GM18907 (cell line): ENCODE data around the gene MROH2A.
"Not testable (repeated sequence)": the region's sequence is repeated elsewhere in the genome, so short reads cannot be mapped to it uniquely, and the experiment has no call there.

Source experiments
- ATAC-seq: cut with Tn5 transposase; IDR thresholded peaks from one replicate; pipeline ENCODE4 v1.9.1; 2021; ENCODE audit warnings: mild to moderate bottlenecking, moderate library complexity; ENCODE audit not compliant: unreplicated experiment

Gene MROH2A

DNA sequence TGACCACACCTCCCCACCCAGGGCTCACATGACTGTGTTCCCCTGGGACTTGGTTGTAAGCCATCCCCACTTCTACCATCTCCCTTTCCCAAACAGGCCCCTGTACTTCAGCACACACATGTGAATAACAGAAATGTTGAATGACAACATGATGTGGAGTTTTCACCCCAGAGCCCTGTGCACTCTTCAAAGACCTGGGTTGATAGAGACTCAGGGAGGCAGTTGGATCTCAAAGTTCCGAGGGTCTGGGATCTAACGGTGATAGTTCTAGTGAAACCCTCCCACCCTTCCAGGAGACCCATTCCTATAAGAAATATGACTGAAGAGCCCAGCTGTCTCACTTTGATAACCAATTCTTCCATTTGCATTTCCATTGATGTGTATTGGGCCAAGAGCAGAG, at the start of gene MROH2A:
MROH2A (plus strand) TSS at position 301 of the 400 bp plus-strand sequence. CDS start 1,029 bp downstream, outside the sequence.
- ATAC-seq, result no peak

- ATAC-seq, result no peak
These were observed 49.3 kb upstream of the MROH2A start, which contains the start of gene UGT1A3 for GRCh38 chr2:233728723-233729301. TSS of gene UGT1A3 (plus strand) at chr2:233729042. CDS start at chr2:233729127, 85 bp downstream.

GRCh38 chr2:233736868-233737653, 41.1 kb upstream of the MROH2A start:
- not testable (repeated sequence) for ATAC-seq

DNA sequence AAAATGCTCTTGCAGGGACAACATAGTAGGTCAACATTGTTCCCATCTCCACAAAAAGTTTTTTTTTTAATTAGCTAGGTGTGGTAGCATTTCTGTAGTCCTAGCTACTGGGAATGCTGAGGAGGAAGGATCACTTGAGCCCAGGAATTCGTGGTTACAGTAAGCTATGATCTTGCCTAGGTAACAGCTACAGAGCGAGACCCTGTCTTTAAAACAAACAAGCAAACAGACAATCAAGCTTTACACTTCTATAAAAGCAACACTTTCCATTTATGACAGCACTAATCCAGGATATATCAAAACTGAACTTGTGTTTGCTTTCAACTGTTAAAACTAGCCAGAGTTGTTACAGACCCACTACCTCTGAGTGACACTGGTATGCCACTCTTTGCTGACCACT, 37.3 kb upstream of the MROH2A start:
- no peak for ATAC-seq

GRCh38 chr2:233743464-233744259, 34.5 kb upstream of the MROH2A start:
- no peak for ATAC-seq

GRCh38 chr2:233745073-233745755, 32.9 kb upstream of the MROH2A start:
- ATAC-seq, result no peak

- ATAC-seq, result not testable (repeated sequence)
These were observed 32.3 kb upstream of the MROH2A start for GRCh38 chr2:233745838-233746237.

DNA sequence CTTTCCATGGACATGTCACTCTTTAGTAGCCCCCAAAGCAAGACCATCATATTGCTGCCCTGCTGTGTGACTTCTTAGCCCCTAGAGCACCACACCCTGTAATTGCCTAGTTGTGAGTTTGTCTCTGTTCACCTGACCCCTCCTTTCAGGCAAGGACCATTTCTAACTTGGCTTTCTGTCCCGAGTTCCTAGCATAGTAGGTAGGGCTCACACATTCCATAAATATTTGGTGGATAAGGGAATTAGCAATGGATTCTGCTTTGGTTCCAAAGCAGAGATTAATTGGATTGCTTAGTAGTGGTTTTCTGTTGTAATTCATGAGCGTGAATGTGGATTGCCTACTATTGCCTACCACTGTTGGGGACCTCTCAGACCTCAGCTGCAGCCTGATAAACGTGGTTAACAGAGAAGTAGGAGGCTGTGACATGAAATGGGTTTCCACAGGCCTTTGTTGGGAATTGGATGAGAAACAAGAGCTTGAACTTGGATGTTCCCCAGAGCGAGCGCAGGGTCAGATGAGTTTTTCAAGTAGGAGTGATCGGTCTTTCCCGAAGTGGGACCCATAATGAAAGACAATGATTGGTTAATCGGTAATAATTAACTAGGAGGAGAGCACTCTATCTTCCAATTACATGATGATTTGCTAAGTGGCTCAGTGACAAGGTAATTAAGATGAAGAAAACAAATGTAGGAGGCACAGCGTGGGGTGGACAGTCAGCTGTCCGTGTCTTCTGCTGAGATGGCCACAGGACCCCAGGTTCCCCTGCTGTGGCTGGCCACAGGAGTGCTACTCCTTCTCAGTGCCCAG, 31.5 kb upstream of the MROH2A start:
- no peak for ATAC-seq

GRCh38 chr2:233747283-233747544, 30.9 kb upstream of the MROH2A start:
- no peak for ATAC-seq

DNA sequence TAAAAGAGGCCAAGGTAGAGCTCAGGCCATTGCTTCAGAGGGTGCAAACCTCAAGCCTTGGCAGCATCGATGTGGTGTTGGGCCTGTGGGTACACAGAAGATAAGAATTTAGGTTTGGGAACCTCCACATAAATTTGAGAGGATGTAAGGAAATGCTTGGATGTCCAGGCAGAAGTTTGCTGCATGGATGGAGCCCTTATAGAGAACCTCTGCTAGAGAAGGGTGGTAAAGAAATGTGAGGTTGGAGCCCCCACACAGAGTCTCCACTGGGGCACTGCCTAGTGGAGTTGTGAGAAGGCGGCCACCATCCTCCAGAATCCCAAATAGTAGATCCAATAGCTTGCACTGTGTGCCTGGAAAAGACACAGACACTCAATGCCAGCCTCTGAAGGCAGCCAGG, 27.4 kb upstream of the MROH2A start:
- ATAC-seq, result not testable (repeated sequence)

GRCh38 chr2:233751212-233752009, 26.7 kb upstream of the MROH2A start:
- ATAC-seq, result not testable (repeated sequence)

GRCh38 chr2:233754872-233755611, 23.1 kb upstream of the MROH2A start:
- no peak for ATAC-seq

- no peak for ATAC-seq
These were observed 21.6 kb upstream of the MROH2A start for GRCh38 chr2:233756429-233757081.

DNA sequence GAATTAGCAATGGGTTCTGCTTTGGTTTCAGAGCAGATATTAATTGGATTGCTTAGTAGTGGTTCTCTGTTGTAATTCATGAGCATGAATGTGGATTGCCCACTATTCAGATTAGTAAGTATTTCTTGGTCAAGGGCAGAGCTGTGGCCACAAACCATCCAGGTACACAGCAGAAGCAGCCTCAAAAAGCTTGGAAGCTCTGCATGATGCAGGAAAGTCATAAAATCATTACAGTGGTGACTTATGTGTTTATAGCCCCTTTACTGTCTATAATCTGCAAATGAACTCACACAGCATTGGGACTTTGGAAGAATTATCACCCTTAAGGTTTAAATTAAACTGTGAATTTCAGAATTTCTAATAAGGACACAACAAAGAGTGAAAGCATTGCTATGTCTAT, 20.0 kb upstream of the MROH2A start:
- ATAC-seq, result no peak

DNA sequence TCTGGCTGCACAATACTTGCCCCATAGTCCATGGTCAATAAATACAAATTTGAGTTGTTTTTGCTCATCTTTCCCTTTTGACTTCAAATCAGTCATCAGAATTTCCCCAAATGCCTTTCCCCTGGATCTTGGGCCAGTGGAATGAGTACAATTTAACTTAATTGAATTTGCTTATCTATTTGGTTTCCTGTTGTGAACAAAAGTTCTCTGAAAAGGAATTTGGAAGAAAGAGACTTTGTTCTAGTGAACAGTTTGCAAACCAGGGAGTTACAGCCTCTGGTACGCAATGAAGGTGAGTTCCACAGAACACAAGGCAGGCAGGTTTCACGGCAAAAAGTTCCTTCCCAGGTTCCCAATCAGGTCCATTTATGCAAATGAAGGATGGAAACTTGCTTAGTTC, 19.3 kb upstream of the MROH2A start:
- no peak for ATAC-seq

- no peak for ATAC-seq
These were observed 18.1 kb upstream of the MROH2A start, which contains the start of gene UGT1A1 for GRCh38 chr2:233760043-233760442. TSS of gene UGT1A1 (plus strand) at chr2:233760270. CDS start at chr2:233760288, 18 bp downstream.

GRCh38 chr2:233761040-233761769, 16.9 kb upstream of the MROH2A start:
- ATAC-seq, result no peak

GRCh38 chr2:233764264-233764663, 13.9 kb upstream of the MROH2A start:
- ATAC-seq, result no peak
